Gastrocnemius medialis (tissue), 4 donors: ENCODE data around the gene DTNA. TPM values are rescaled to one million over a fixed set of nuclear protein-coding genes. Genes with fewer than 3 reads are reported as not detected.

Experiments used
- ATAC-seq, 2 donors: fragments of 150-250 bp; one replicate each; pipeline ENCODE4 v1.9.1; 2016
- DNase-seq, 2 donors: peaks; one replicate each; pipeline ENCODE4 v3.0.0-alpha.2; 2019
- H3K27ac ChIP-seq, 4 donors: fragments of 200-600 bp; sonication (generic); 1 replicate in 1 of 4; 2 replicates in 3 of 4; pipeline ENCODE4 v1.5.1; 2016 to 2018; ENCODE audit warnings: mild to moderate bottlenecking in 2 of 4, moderate library complexity in 1 of 4
- H3K27me3 ChIP-seq, 3 donors: fragments of 200-600 bp; sonication (generic) in 2 of 3; 1 replicate in 1 of 3; 2 replicates in 2 of 3; pipeline versions ENCODE4 v1.5.1 to v1.6.0; 2016 to 2019; ENCODE audit warnings: mild to moderate bottlenecking in 1 of 3, moderate library complexity in 1 of 3
- H3K36me3 ChIP-seq, 2 donors: fragments of 200-600 bp; sonication (generic) in 1 of 2; one replicate each; pipeline ENCODE4 v1.5.1; 2017 to 2018
- H3K4me1 ChIP-seq, 2 donors: fragments of 200-600 bp; sonication (generic) in 1 of 2; one replicate each; pipeline ENCODE4 v1.5.1; 2016 to 2017; ENCODE audit warnings: mild to moderate bottlenecking in 2 of 2
- H3K4me3 ChIP-seq, 4 donors: fragments of 200-600 bp; sonication (generic) in 3 of 4; 1 replicate in 1 of 4; 2 replicates in 3 of 4; pipeline ENCODE4 v1.5.1; 2016 to 2019; ENCODE audit warnings: mild to moderate bottlenecking in 2 of 4
- H3K9me3 ChIP-seq, 3 donors: fragments of 200-600 bp; sonication (generic) in 2 of 3; 1 replicate in 1 of 3; 2 replicates in 2 of 3; pipeline ENCODE4 v1.5.1; 2016 to 2019
- CTCF ChIP-seq, 5 experiments: fragments of 450-650 bp in 3 of 5; fragments of 200-600 bp in 2 of 5; sonication (generic) in 2 of 5; IDR thresholded peaks in 4 of 5; conservative IDR thresholded peaks in 1 of 5; 1 replicate in 4 of 5; 2 replicates in 1 of 5; pipeline ENCODE4 v1.5.1; 2016 to 2019; ENCODE audit warnings: antibody characterized with exemption in 5 of 5, mild to moderate bottlenecking in 3 of 5, moderate library complexity in 3 of 5
- POLR2A ChIP-seq, 2 donors: fragments of 450-650 bp; IDR thresholded peaks; one replicate each; pipeline ENCODE4 v1.6.1; 2017; ENCODE audit warnings: antibody characterized with exemption in 2 of 2, mild to moderate bottlenecking in 2 of 2, moderate library complexity in 2 of 2
- in situ Hi-C, 4 donors: fragments of 200-750 bp; cut with MboI; loops; one replicate each; pipeline versions ENCODE4 v1.15.0 to v1.8.0; 2017; ENCODE audit warnings: low sequenced_read_pairs in 4 of 4
- intact Hi-C: fragments of 100-400 bp; cut with DNase I; formaldehyde crosslinking; loops from one replicate; pipeline ENCODE4 v1.15.1; 2023; ENCODE audit warnings: low total_unique reads
- total RNA-seq, 4 donors: library from RNA; depleted of rRNA; stranded (reverse); fragments of >200 nt; gene quantifications; one replicate each; pipeline versions ENCODE4 v1.1.0 to v1.2.3, GENCODE V29; 2016

DTNA gene
- total RNA-seq, 4 donors from 2014 or later, result 38.6 to 63.9 (median 56.1) TPM

- intact Hi-C loops, result no loop called here
- peaks cover 7 to 27% of the 10 kb centered on the region in 2 donors for H3K4me1 ChIP-seq
- no peak overlapping the region for H3K4me3 ChIP-seq
- DNase-seq (no peak), ATAC-seq (no peak)
- in situ Hi-C loops, result no loop called here
- no peaks in the 10 kb centered on the region for H3K36me3 ChIP-seq
- H3K27ac ChIP-seq, result no peak overlapping the region
- H3K27me3 ChIP-seq, result no peaks in the 10 kb centered on the region
- H3K9me3 ChIP-seq, result no peaks in the 10 kb centered on the region
- no peak for TF ChIP-seq POLR2A (IDR thresholded peaks at IDR 0.05)
- TF ChIP-seq CTCF (IDR thresholded peaks at IDR 0.05 in 4 of 5, conservative IDR thresholded peaks at IDR 0.05 in 1 of 5), result no peak
Observed at GRCh38 chr18:34932363-34932762, 222.3 kb downstream of the DTNA start.

GRCh38 chr18:34932792-34933466, 222.8 kb downstream of the DTNA start:
- Histone ChIP-seq H3K36me3 (no peaks in the 10 kb centered on the region), H3K9me3 (no peaks in the 10 kb centered on the region), H3K27me3 (no peaks in the 10 kb centered on the region), H3K27ac (no peak overlapping the region), H3K4me3 (no peak overlapping the region), H3K4me1 (peaks cover 12 to 28% of the 10 kb centered on the region in 2 donors)
- in situ Hi-C loops, result no loop called here
- ATAC-seq (no peak), DNase-seq (no peak)
- no peak for TF ChIP-seq POLR2A (IDR thresholded peaks at IDR 0.05)
- TF ChIP-seq CTCF (IDR thresholded peaks at IDR 0.05 in 4 of 5, conservative IDR thresholded peaks at IDR 0.05 in 1 of 5), result no peak
- intact Hi-C loops, result no loop called here

GRCh38 chr18:34933909-34934661, 224.0 kb downstream of the DTNA start:
- no peak overlapping the region for H3K4me3 ChIP-seq
- H3K36me3 ChIP-seq, result no peaks in the 10 kb centered on the region
- TF ChIP-seq CTCF (IDR thresholded peaks at IDR 0.05 in 4 of 5, conservative IDR thresholded peaks at IDR 0.05 in 1 of 5) (no peak), POLR2A (IDR thresholded peaks at IDR 0.05) (no peak)
- in situ Hi-C loops (no loop called here), intact Hi-C loops (no loop called here)
- DNase-seq (no peak), ATAC-seq (no peak)
- H3K4me1 ChIP-seq, result peaks cover 19 to 30% of the 10 kb centered on the region in 2 donors
- no peaks in the 10 kb centered on the region for H3K27me3 ChIP-seq
- H3K27ac ChIP-seq, result no peak overlapping the region
- H3K9me3 ChIP-seq, result no peaks in the 10 kb centered on the region

- Histone ChIP-seq H3K27me3 (no peaks in the 10 kb centered on the region), H3K4me1 (peaks cover 21 to 37% of the 10 kb centered on the region in 2 donors), H3K27ac (peak overlapping the region; percentile 55 to 70 (median 62)), H3K36me3 (no peaks in the 10 kb centered on the region), H3K9me3 (no peaks in the 10 kb centered on the region), H3K4me3 (no peak overlapping the region)
- DNase-seq, result no peak
- in situ Hi-C loops, result no loop called here
- no peak for TF ChIP-seq POLR2A (IDR thresholded peaks at IDR 0.05)
- no peak for TF ChIP-seq CTCF (IDR thresholded peaks at IDR 0.05 in 4 of 5, conservative IDR thresholded peaks at IDR 0.05 in 1 of 5)
- intact Hi-C loops, result no loop called here
- ATAC-seq, result peak; percentile 25 to 45
Observed at GRCh38 chr18:34936772-34937171, 226.7 kb downstream of the DTNA start.
